DOHH2 (cell line): ENCODE measurements around the gene KIF19.

ENCODE experiments used
- H3F3A ChIP-seq: fragments of 200-600 bp; sonication (generic), shearing (Covaris generic); 2 replicates; pipeline ENCODE4 v1.6.0; 2016; ENCODE audit warnings: antibody characterized with exemption, mild to moderate bottlenecking; ENCODE audit not compliant: control insufficient read depth, insufficient read depth
- H3K27ac ChIP-seq: fragments of 200-600 bp; sonication (generic); 2 replicates; pipeline ENCODE4 v1.5.1; 2014; ENCODE audit warnings: low read depth, mild to moderate bottlenecking, low read length, moderate library complexity
- H3K27me3 ChIP-seq: fragments of 200-600 bp; sonication (generic); 2 replicates; pipeline ENCODE4 v1.6.1; 2014; ENCODE audit warnings: mild to moderate bottlenecking, low read length, mixed read lengths; ENCODE audit not compliant: control insufficient read depth
- H3K36me3 ChIP-seq: fragments of 200-600 bp; sonication (generic); 2 replicates; pipeline ENCODE4 v1.6.1; 2014; ENCODE audit warnings: mild to moderate bottlenecking, low read length, moderate library complexity, mixed read lengths; ENCODE audit not compliant: control insufficient read depth
- H3K4me1 ChIP-seq: fragments of 200-600 bp; sonication (generic); 2 replicates; pipeline ENCODE4 v1.6.1; 2014; ENCODE audit warnings: mild to moderate bottlenecking, low read length, mixed read lengths; ENCODE audit not compliant: control insufficient read depth
- H3K4me2 ChIP-seq: fragments of 200-600 bp; sonication (generic); 2 replicates; pipeline ENCODE4 v1.6.0; 2014; ENCODE audit warnings: mild to moderate bottlenecking, low read length, moderate library complexity
- H3K4me3 ChIP-seq: fragments of 200-600 bp; sonication (generic); 2 replicates; pipeline ENCODE4 v1.5.1; 2014; ENCODE audit warnings: mild to moderate bottlenecking, low read length, mixed read lengths
- H3K79me2 ChIP-seq: fragments of 200-600 bp; sonication (generic); 2 replicates; pipeline ENCODE4 v1.6.1; 2014; ENCODE audit warnings: mild to moderate bottlenecking, low read length, mixed read lengths; ENCODE audit not compliant: control insufficient read depth
- H3K9me2 ChIP-seq: fragments of 200-600 bp; sonication (generic); replicated peaks from 2 replicates; pipeline ENCODE4 v1.6.1; 2014; ENCODE audit warnings: mild to moderate bottlenecking, low read length, mixed read lengths; ENCODE audit not compliant: control insufficient read depth
- H3K9me3 ChIP-seq: fragments of 200-600 bp; sonication (generic); 2 replicates; pipeline ENCODE4 v1.6.1; 2014; ENCODE audit warnings: antibody characterized with exemption, low read length, mixed read lengths; ENCODE audit not compliant: control insufficient read depth, insufficient read depth
- H4K20me1 ChIP-seq: fragments of 200-600 bp; sonication (generic); 2 replicates; pipeline ENCODE4 v1.6.0; 2014; ENCODE audit warnings: low read depth, mild to moderate bottlenecking, antibody characterized with exemption, low read length, moderate library complexity; ENCODE audit not compliant: control insufficient read depth, insufficient read depth
- CTCF ChIP-seq: fragments of 200-600 bp; sonication (generic); IDR thresholded peaks from one replicate; pipeline ENCODE4 v1.5.1; 2014; ENCODE audit warnings: antibody characterized with exemption, mild to moderate bottlenecking, low read depth, low read length; ENCODE audit not compliant: poor library complexity, severe bottlenecking
- EZH2phosphoT487 ChIP-seq: fragments of 200-600 bp; sonication (generic); IDR thresholded peaks from 2 replicates; pipeline ENCODE4 v1.6.1; 2017; ENCODE audit warnings: borderline replicate concordance, mild to moderate bottlenecking, antibody characterized with exemption, low read length, moderate library complexity, mixed read lengths

KIF19 gene

DNA sequence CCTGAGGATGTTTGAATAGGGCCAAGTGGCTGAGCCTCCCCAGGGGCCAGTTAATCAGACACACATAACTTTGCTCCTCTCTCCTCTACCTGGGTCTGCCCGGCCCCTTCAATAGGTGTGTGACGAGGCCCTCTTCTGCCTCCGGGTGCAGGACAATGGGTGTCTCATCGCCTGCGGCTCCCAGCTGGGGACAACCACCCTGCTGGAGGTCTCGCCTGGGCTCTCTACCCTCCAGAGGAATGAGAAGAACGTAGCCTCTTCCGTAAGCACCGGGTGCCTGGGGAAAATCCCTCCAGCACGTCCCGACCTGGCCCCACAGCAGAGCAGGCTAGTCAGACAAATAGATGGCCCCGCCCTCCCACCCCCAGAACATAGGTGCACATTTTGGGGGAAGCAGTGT, 16.1 kb upstream of the KIF19 start:
- H3K4me1 ChIP-seq, result no peaks in the 10 kb centered on the region
- H3K9me3 ChIP-seq, result no peaks in the 10 kb centered on the region

DNA sequence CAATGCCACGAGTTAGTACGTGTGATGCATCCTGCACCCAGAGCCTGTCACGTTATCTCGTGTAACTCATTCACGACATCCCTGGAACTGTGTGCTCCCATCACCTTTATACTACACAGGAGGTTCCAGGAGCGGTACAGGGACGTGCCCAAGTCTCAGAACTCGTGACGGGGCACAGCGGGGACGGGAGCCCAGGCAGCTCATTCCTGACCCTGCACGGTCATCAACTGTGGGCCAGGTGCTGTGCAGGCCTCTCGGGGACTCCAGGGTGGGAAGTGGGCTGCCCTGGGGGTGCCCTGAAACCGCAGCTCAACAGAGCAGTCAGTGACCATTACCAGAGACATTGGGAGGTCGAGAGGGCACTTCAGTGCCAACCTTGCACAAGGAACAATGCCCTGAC, 11.1 kb upstream of the KIF19 start:
- Histone ChIP-seq H3K27me3 (no peaks in the 10 kb centered on the region), H3K79me2 (no peaks in the 10 kb centered on the region), H3K4me1 (no peaks in the 10 kb centered on the region), H3K9me3 (no peaks in the 10 kb centered on the region), H3K4me2 (no peak overlapping the region), H3K4me3 (no peak overlapping the region), H3K9me2 (no peaks in the 10 kb centered on the region), H3K36me3 (no peaks in the 10 kb centered on the region), H4K20me1 (no peaks in the 10 kb centered on the region), H3K27ac (no peak overlapping the region), H3F3A (no peaks in the 10 kb centered on the region)
- TF ChIP-seq CTCF (no peak), EZH2phosphoT487 (no peak)

More for the DNA sequence above, 16.1 kb upstream of the KIF19 start:
- no peaks in the 10 kb centered on the region for H3F3A ChIP-seq
- H3K4me3 ChIP-seq, result no peak overlapping the region
- H3K79me2 ChIP-seq, result no peaks in the 10 kb centered on the region
- H3K4me2 ChIP-seq, result no peak overlapping the region
- no peaks in the 10 kb centered on the region for H3K27me3 ChIP-seq
- no peaks in the 10 kb centered on the region for H3K9me2 ChIP-seq
- H4K20me1 ChIP-seq, result no peaks in the 10 kb centered on the region
- no peak overlapping the region for H3K27ac ChIP-seq
- TF ChIP-seq EZH2phosphoT487, result no peak
- no peaks in the 10 kb centered on the region for H3K36me3 ChIP-seq

DNA sequence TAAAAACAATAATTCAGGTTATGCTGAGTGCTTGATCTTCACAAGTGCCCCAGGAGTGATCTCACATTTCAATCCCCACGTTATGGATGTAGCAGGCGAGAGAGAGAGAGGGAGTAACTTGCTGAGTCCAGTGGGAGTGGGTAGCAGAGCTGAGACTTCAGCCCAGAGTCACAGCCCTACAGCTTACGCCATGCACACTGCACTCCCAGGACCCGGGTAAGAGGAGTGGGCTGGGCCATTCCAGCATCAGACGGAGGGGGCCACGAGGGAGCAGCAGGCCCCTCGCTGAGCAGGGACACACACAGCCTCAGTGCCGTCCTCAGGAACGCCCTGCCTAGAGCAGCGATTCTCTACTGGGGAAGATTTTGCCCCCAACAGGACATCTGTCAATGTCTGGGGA, 9.8 kb upstream of the KIF19 start:
- H3K27me3 ChIP-seq, result no peaks in the 10 kb centered on the region
- H3K79me2 ChIP-seq, result no peaks in the 10 kb centered on the region
- H3F3A ChIP-seq, result no peaks in the 10 kb centered on the region
- H3K9me3 ChIP-seq, result no peaks in the 10 kb centered on the region
- H3K4me1 ChIP-seq, result no peaks in the 10 kb centered on the region
- no peaks in the 10 kb centered on the region for H3K9me2 ChIP-seq
- no peak overlapping the region for H3K27ac ChIP-seq
- no peaks in the 10 kb centered on the region for H4K20me1 ChIP-seq
- H3K4me3 ChIP-seq, result no peak overlapping the region
- H3K4me2 ChIP-seq, result no peak overlapping the region
- TF ChIP-seq CTCF (no peak), EZH2phosphoT487 (no peak)
- no peaks in the 10 kb centered on the region for H3K36me3 ChIP-seq

DNA sequence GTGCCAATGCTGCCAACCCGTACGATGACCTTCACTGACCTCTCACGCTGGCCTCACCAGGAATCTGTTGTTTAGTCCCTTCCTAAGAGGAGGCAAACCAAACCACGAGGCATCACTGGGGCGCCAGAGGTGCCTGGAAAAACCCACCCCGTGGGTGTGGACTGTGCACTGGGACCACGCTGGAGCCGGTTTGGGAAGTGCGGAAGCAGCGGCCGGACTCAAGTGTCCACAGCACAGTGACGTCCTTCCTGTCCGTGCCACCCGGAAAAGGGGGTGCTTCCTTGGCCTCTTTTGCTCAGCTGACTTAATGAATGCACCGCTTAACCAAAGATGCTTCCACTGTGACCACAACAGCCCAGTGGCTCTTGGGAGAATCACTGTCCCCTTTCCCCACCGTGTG, 9.0 kb upstream of the KIF19 start:
- no peaks in the 10 kb centered on the region for H3K9me3 ChIP-seq
- no peaks in the 10 kb centered on the region for H3F3A ChIP-seq
- H3K79me2 ChIP-seq, result no peaks in the 10 kb centered on the region
- H3K4me2 ChIP-seq, result no peak overlapping the region
- H3K36me3 ChIP-seq, result no peaks in the 10 kb centered on the region
- H3K27ac ChIP-seq, result no peak overlapping the region
- H3K27me3 ChIP-seq, result no peaks in the 10 kb centered on the region
- H3K9me2 ChIP-seq, result no peaks in the 10 kb centered on the region
- H3K4me1 ChIP-seq, result no peaks in the 10 kb centered on the region
- no peaks in the 10 kb centered on the region for H4K20me1 ChIP-seq
- TF ChIP-seq EZH2phosphoT487 (no peak), CTCF (no peak)
- H3K4me3 ChIP-seq, result no peak overlapping the region
